Uterus (tissue), 4 donors: ENCODE data around the gene SYT9. TPM values are rescaled to one million over a fixed set of nuclear protein-coding genes. Genes with fewer than 3 reads are reported as not detected.

Experiments
- DNase-seq, 2 donors: peaks; one replicate each; pipeline ENCODE4 v3.0.0-alpha.2; 2019 to 2020
- H3K27ac ChIP-seq, 2 donors: fragments of 200-600 bp; sonication (generic); 1 replicate in 1 of 2; 2 replicates in 1 of 2; pipeline ENCODE4 v1.5.1; 2016 to 2018
- H3K27me3 ChIP-seq, 2 donors: fragments of 200-600 bp; sonication (generic); one replicate each; pipeline ENCODE4 v1.5.1; 2018 to 2019; ENCODE audit warnings: control low read depth in 1 of 2
- H3K36me3 ChIP-seq, 2 donors: fragments of 200-600 bp; sonication (generic); one replicate each; pipeline ENCODE4 v1.5.1; 2019; ENCODE audit warnings: control low read depth in 1 of 2
- H3K4me1 ChIP-seq, 2 donors: fragments of 200-600 bp; sonication (generic); one replicate each; pipeline ENCODE4 v1.5.1; 2018 to 2019; ENCODE audit warnings: control low read depth in 1 of 2
- H3K4me3 ChIP-seq, 2 donors: fragments of 200-600 bp; sonication (generic); 1 replicate in 1 of 2; 2 replicates in 1 of 2; pipeline ENCODE4 v1.5.1; 2018 to 2019; ENCODE audit warnings: mild to moderate bottlenecking in 1 of 2
- H3K9me3 ChIP-seq, 2 donors: fragments of 200-600 bp; sonication (generic); one replicate each; pipeline ENCODE4 v1.5.1; 2019; ENCODE audit warnings: control low read depth in 1 of 2
- CTCF ChIP-seq, 4 experiments: fragments of 200-600 bp in 2 of 4; fragments of 450-650 bp in 2 of 4; sonication (generic) in 2 of 4; IDR thresholded peaks; one replicate each; pipeline ENCODE4 v1.5.1; 2016 to 2019; ENCODE audit warnings: antibody characterized with exemption in 4 of 4, mild to moderate bottlenecking in 2 of 4, moderate library complexity in 1 of 4
- POLR2A ChIP-seq, 2 donors: fragments of 450-650 bp; IDR thresholded peaks; one replicate each; pipeline ENCODE4 v1.6.1; 2016; ENCODE audit warnings: antibody characterized with exemption in 2 of 2, mild to moderate bottlenecking in 1 of 2, moderate library complexity in 1 of 2
- intact Hi-C: fragments of 100-400 bp; cut with DNase I; formaldehyde crosslinking; loops from one replicate; pipeline ENCODE4 v1.15.1; 2023; ENCODE audit warnings: low total_unique reads
- total RNA-seq, 4 donors: library from RNA; depleted of rRNA in 3 of 4; stranded (reverse); fragments of >200 nt in 3 of 4; gene quantifications; one replicate each; pipeline versions ENCODE4 v1.1.0 to v1.2.4, GENCODE V29; 2014 to 2023
- donor health status: DM: yes; HTN: yes; CAD: no.

SYT9 gene
- total RNA-seq, 4 donors from 2014 or later, result 0.29 to 5.8 (median 3.0) TPM; not detected in 1

GRCh38 chr11:7306900-7307299 is 55.2 kb downstream of the SYT9 start:
- H3K36me3 ChIP-seq, result no peaks in the 10 kb centered on the region
- no peaks in the 10 kb centered on the region for H3K9me3 ChIP-seq
- H3K4me1 ChIP-seq, result no peaks in the 10 kb centered on the region
- H3K27me3 ChIP-seq, result no peaks in the 10 kb centered on the region
- H3K4me3 ChIP-seq, result no peak overlapping the region
- TF ChIP-seq CTCF (IDR thresholded peaks at IDR 0.05), result no peak
- H3K27ac ChIP-seq, result no peak overlapping the region
- intact Hi-C loops, result no loop called here
- DNase-seq, result no peak

- TF ChIP-seq CTCF (IDR thresholded peaks at IDR 0.05), result no peak
- TF ChIP-seq POLR2A (IDR thresholded peaks at IDR 0.05), result no peak
- no peak for DNase-seq
- Histone ChIP-seq H3K9me3 (no peaks in the 10 kb centered on the region), H3K4me1 (no peaks in the 10 kb centered on the region), H3K27ac (no peak overlapping the region), H3K27me3 (no peaks in the 10 kb centered on the region), H3K4me3 (no peak overlapping the region), H3K36me3 (no peaks in the 10 kb centered on the region)
- intact Hi-C loops, result no loop called here
These were observed 56.1 kb downstream of the SYT9 start for GRCh38 chr11:7307836-7308235.

GRCh38 chr11:7311903-7312302 is 60.2 kb downstream of the SYT9 start:
- no peaks in the 10 kb centered on the region for H3K27me3 ChIP-seq
- no peak overlapping the region for H3K4me3 ChIP-seq
- H3K9me3 ChIP-seq, result no peaks in the 10 kb centered on the region
- no peaks in the 10 kb centered on the region for H3K36me3 ChIP-seq
- no peak for DNase-seq
- no peaks in the 10 kb centered on the region for H3K4me1 ChIP-seq
- no peak overlapping the region for H3K27ac ChIP-seq
- no peak for TF ChIP-seq POLR2A (IDR thresholded peaks at IDR 0.05)
- TF ChIP-seq CTCF (IDR thresholded peaks at IDR 0.05), result no peak
- intact Hi-C loops, result no loop called here

DNA sequence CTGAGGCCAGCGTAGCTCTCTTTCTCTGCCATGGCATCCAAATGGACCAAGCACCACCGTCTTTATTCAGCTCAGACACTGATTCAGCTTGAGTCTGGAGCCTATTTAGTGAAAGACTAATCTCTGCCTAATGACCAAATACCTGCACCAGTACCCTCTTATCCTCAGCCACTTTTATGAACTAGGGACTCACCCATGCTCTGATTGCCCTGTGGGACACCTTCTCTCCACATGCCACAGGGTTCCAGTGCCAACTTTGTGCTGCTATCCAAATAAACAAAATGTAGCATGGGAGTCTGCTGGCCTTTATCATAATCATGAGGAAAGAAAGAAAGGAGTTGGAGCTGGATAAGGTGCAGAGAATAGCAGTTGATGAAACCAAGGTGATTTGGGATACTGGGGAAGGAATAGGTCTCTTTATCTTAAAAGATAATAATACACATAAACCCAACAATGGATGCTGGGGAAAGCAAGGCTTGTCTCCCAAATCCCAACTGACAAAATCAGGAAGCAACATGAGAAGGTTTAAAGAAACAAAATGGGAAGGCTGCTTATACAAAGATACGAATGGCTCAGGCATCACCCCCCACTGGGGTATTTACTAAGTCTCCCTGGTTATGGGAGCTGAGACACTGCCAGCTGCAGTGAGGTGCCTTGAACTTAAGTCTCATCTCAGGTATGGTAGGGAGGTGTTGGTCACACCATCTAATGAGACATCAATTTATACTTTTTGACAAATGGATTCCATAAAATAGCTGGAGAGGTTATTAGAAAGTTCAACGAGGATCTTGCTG is 63.3 kb downstream of the SYT9 start:
- H3K4me1 ChIP-seq, result no peaks in the 10 kb centered on the region
- H3K27me3 ChIP-seq, result no peaks in the 10 kb centered on the region
- no peak overlapping the region for H3K27ac ChIP-seq
- no peak for DNase-seq
- H3K9me3 ChIP-seq, result no peaks in the 10 kb centered on the region
- no peaks in the 10 kb centered on the region for H3K36me3 ChIP-seq
- intact Hi-C loops, result no loop called here
- no peak for TF ChIP-seq POLR2A (IDR thresholded peaks at IDR 0.05)
- no peak for TF ChIP-seq CTCF (IDR thresholded peaks at IDR 0.05)
- no peak overlapping the region for H3K4me3 ChIP-seq

- H3K27ac ChIP-seq, result no peak overlapping the region
- TF ChIP-seq POLR2A (IDR thresholded peaks at IDR 0.05) (no peak), CTCF (IDR thresholded peaks at IDR 0.05) (no peak)
- H3K27me3 ChIP-seq, result no peaks in the 10 kb centered on the region
These were observed 67.8 kb downstream of the SYT9 start for GRCh38 chr11:7319501-7319900.

More at GRCh38 chr11:7319501-7319900, 67.8 kb downstream of the SYT9 start:
- Histone ChIP-seq H3K36me3 (no peaks in the 10 kb centered on the region), H3K4me1 (no peaks in the 10 kb centered on the region), H3K9me3 (no peaks in the 10 kb centered on the region), H3K4me3 (no peak overlapping the region)
- intact Hi-C loops, result no loop called here
- no peak for DNase-seq
